Activated naive CD4-positive, alpha-beta T cell treated with anti-CD3 and anti-CD28 coated beads for 36 hours (primary cell): ENCODE measurements around the gene PSEN1. TPM values are rescaled to one million over a fixed set of nuclear protein-coding genes. Genes with fewer than 3 reads are reported as not detected.
"Not testable (repeated sequence)": the region's sequence is repeated elsewhere in the genome, so short reads cannot be mapped to it uniquely, and the experiment has no call there.

Source experiments
- CTCF ChIA-PET: fragments of 350-600 bp; sonication (Branson Sonifier 250); formaldehyde crosslinking; loops from one replicate; lab custom pipeline; 2021; ENCODE audit warnings: antibody characterized with exemption; lab: Charles Lee
- DNase-seq: peaks from one replicate; pipeline ENCODE4 v3.0.0-alpha.2; 2020
- H3K27ac Mint-ChIP-seq: one replicate; pipeline ENCODE4 v1.8.0; 2021; ENCODE audit warnings: mild to moderate bottlenecking, mixed read lengths
- H3K27me3 Mint-ChIP-seq: one replicate; pipeline ENCODE4 v1.8.0; 2021; ENCODE audit warnings: low read depth, mixed read lengths
- H3K36me3 Mint-ChIP-seq: one replicate; pipeline ENCODE4 v1.8.0; 2021; ENCODE audit warnings: low read depth, mixed read lengths
- H3K4me1 Mint-ChIP-seq: one replicate; pipeline ENCODE4 v1.8.0; 2021; ENCODE audit warnings: low read depth, mixed read lengths
- H3K4me3 Mint-ChIP-seq: one replicate; pipeline ENCODE4 v1.8.0; 2021; ENCODE audit warnings: mild to moderate bottlenecking, moderate library complexity, mixed read lengths
- H3K9me3 Mint-ChIP-seq: one replicate; pipeline ENCODE4 v1.8.0; 2021; ENCODE audit warnings: mixed read lengths
- intact Hi-C: fragments of 100-400 bp; cut with micrococcal nuclease; formaldehyde crosslinking; loops from one replicate; pipeline ENCODE4 v1.15.1; 2023
- total RNA-seq, 2 experiments: library from RNA; stranded (reverse); gene quantifications; one replicate each; pipeline ENCODE4 v1.2.3, GENCODE V29; 2021

PSEN1 gene
- total RNA-seq, 2 experiments from 2014 or later = 24.5 to 26.0 TPM

GRCh38 chr14:73194306-73194705 lies 58.0 kb downstream of the PSEN1 start:
- DNase-seq, intact Hi-C loops, H3K27ac Mint-ChIP-seq, H3K9me3 Mint-ChIP-seq, H3K27me3 Mint-ChIP-seq, H3K4me1 Mint-ChIP-seq, H3K4me3 Mint-ChIP-seq: not testable (repeated sequence)
- CTCF ChIA-PET = interaction anchor here (0.7 kb wide), 1 partner anchor 27 kb away, joined by 6 read pairs; no protein-coding TSS in a partner anchor
- peaks cover 24% of the 10 kb centered on the region for H3K36me3 Mint-ChIP-seq

- DNase-seq = no peak
- intact Hi-C loops = no loop called here
- H3K4me3 Mint-ChIP-seq = no peak overlapping the region
- no peak overlapping the region for H3K27ac Mint-ChIP-seq
- CTCF ChIA-PET = no interaction called here
- H3K4me1 Mint-ChIP-seq = no peaks in the 10 kb centered on the region
- H3K36me3 Mint-ChIP-seq = peaks cover 32% of the 10 kb centered on the region
- no peaks in the 10 kb centered on the region for H3K27me3 Mint-ChIP-seq
- H3K9me3 Mint-ChIP-seq = no peaks in the 10 kb centered on the region
Observed at GRCh38 chr14:73198253-73198652, 61.9 kb downstream of the PSEN1 start.

- Mint-ChIP-seq H3K36me3 (peaks cover 58% of the 10 kb centered on the region), H3K4me3 (no peak overlapping the region), H3K27ac (no peak overlapping the region), H3K27me3 (no peaks in the 10 kb centered on the region), H3K4me1 (no peaks in the 10 kb centered on the region), H3K9me3 (peaks cover 2% of the 10 kb centered on the region)
- intact Hi-C loops = no loop called here
- CTCF ChIA-PET = no interaction called here
- no peak for DNase-seq
Observed at GRCh38 chr14:73203527-73203926, 67.2 kb downstream of the PSEN1 start.

- H3K27me3 Mint-ChIP-seq = no peaks in the 10 kb centered on the region
- intact Hi-C loops = no loop called here
Observed at GRCh38 chr14:73207615-73208014, 71.3 kb downstream of the PSEN1 start.

GRCh38 chr14:73208390-73208789 lies 72.1 kb downstream of the PSEN1 start:
- H3K36me3 Mint-ChIP-seq = peaks cover 45% of the 10 kb centered on the region
- peak; percentile 12 for DNase-seq
- no peaks in the 10 kb centered on the region for H3K27me3 Mint-ChIP-seq
- no peak overlapping the region for H3K4me3 Mint-ChIP-seq
- no peaks in the 10 kb centered on the region for H3K4me1 Mint-ChIP-seq
- intact Hi-C loops = no loop called here
- peaks cover 2% of the 10 kb centered on the region for H3K9me3 Mint-ChIP-seq
- CTCF ChIA-PET = no interaction called here
- H3K27ac Mint-ChIP-seq = no peak overlapping the region

More at GRCh38 chr14:73207615-73208014, 71.3 kb downstream of the PSEN1 start:
- H3K36me3 Mint-ChIP-seq = peaks cover 49% of the 10 kb centered on the region
- no peak overlapping the region for H3K4me3 Mint-ChIP-seq
- H3K9me3 Mint-ChIP-seq = peaks cover 2% of the 10 kb centered on the region
- CTCF ChIA-PET = no interaction called here
- no peak overlapping the region for H3K27ac Mint-ChIP-seq
- no peaks in the 10 kb centered on the region for H3K4me1 Mint-ChIP-seq
- DNase-seq = no peak

DNA sequence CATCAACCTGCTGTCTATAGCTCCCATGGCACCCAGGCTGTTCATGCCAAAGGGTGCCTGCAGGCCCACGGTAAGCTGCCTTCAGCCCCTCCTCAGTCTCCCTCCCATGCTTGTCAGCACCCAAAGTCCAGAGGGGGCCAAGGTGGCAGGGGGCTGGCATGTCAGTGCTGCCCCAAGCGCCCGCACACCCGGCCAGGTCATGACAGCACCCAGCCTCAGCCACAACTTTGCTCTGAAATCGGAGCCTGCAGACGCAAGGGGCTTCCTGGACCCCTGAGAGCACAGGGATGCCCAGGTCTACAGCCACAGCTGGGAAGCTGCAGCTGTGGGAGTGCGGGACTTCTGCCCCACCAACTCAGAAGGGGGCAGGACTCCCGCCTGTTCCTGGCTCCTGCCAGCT lies 72.5 kb downstream of the PSEN1 start:
- no peaks in the 10 kb centered on the region for H3K27me3 Mint-ChIP-seq
- peaks cover 42% of the 10 kb centered on the region for H3K36me3 Mint-ChIP-seq
- H3K9me3 Mint-ChIP-seq = peaks cover 2% of the 10 kb centered on the region
- CTCF ChIA-PET = interaction anchor here (1.0 kb wide), 1 partner anchor 12 kb away, joined by 3 read pairs; no protein-coding TSS in a partner anchor
- no peak for DNase-seq
- no peak overlapping the region for H3K27ac Mint-ChIP-seq
- intact Hi-C loops = no loop called here
- no peak overlapping the region for H3K4me3 Mint-ChIP-seq
- no peaks in the 10 kb centered on the region for H3K4me1 Mint-ChIP-seq

DNA sequence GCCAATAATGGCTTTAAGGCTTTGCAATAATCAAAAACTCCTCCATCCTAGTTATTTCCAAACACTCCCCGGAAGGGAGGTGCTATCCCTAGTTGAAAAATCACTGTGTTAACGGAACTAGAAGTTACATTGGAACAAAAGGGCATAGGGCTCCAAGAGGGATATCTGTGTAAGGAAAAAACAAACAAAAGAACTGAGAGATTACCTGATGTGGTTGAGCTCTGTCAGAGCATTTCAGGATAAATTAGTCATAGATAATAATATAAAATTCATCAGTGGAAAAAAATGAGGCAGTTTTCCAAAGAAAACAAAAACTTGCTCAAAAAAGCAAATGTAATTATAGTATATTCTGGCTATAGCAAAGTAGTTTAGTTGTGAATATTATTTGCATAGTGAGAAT lies 73.6 kb downstream of the PSEN1 start:
- H3K4me1 Mint-ChIP-seq = no peaks in the 10 kb centered on the region
- peaks cover 40% of the 10 kb centered on the region for H3K36me3 Mint-ChIP-seq
- CTCF ChIA-PET = interaction anchor here (1.0 kb wide), 1 partner anchor 10 kb away, joined by 3 read pairs; no protein-coding TSS in a partner anchor
- H3K27me3 Mint-ChIP-seq = no peaks in the 10 kb centered on the region
- no peak for DNase-seq
- no peak overlapping the region for H3K27ac Mint-ChIP-seq
- intact Hi-C loops = no loop called here
- peaks cover 2% of the 10 kb centered on the region for H3K9me3 Mint-ChIP-seq
- H3K4me3 Mint-ChIP-seq = no peak overlapping the region

- Mint-ChIP-seq H3K4me3 (no peak overlapping the region), H3K27me3 (no peaks in the 10 kb centered on the region), H3K4me1 (no peaks in the 10 kb centered on the region), H3K27ac (no peak overlapping the region), H3K9me3 (peaks cover 2% of the 10 kb centered on the region), H3K36me3 (peaks cover 30% of the 10 kb centered on the region)
- no peak for DNase-seq
- intact Hi-C loops = no loop called here
- CTCF ChIA-PET = interaction anchor here (0.7 kb wide), 1 partner anchor 21 kb away, joined by 3 read pairs; no protein-coding TSS in a partner anchor
Observed at GRCh38 chr14:73211251-73212040, 75.1 kb downstream of the PSEN1 start.

DNA sequence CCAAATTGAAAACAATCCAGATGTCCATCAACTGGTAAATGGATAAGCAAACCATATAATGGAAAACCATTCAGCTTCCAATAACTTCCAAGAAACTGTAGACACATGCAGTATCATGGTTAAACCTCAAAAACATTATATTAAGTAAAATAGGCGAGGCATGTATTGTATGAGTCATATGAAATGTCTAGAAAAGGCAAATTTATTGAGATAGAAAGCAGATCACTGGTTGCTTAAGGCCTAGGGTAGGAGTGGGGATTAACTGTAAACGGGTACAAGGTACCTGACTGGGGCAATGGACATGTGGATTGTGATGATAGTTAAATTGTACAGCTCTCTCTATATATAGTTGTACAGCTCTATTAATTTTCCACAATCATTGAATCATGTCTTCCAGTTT lies 79.7 kb downstream of the PSEN1 start:
- CTCF ChIA-PET = interaction anchor here (0.8 kb wide), 1 partner anchor 256 kb away, joined by 4 read pairs; no protein-coding TSS in a partner anchor
- no peak overlapping the region for H3K27ac Mint-ChIP-seq
- H3K9me3 Mint-ChIP-seq = no peaks in the 10 kb centered on the region
- H3K4me1 Mint-ChIP-seq = no peaks in the 10 kb centered on the region
- intact Hi-C loops = no loop called here
- H3K4me3 Mint-ChIP-seq = no peak overlapping the region
- H3K36me3 Mint-ChIP-seq = peaks cover 16% of the 10 kb centered on the region
- DNase-seq = no peak
- no peaks in the 10 kb centered on the region for H3K27me3 Mint-ChIP-seq

DNA sequence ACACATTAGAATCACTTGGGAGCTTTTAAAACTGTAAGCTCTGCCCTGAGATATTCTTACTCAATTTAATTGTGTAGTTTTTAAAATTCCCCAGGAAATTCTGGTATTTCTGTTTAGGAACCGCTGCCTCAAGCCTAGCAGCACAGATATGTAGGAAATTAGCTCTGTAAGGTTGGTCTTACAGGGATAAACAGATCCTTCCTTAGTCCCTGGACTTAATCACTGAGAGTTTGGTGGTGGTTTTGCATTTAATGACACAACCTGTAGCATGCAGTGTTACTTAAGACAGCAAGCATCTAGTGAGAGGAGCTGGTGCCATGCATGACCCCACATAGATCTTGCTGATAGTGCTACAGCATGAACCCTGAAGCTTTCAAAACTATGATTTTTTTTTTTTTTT lies 81.1 kb downstream of the PSEN1 start:
- Mint-ChIP-seq H3K4me3 (no peak overlapping the region), H3K27me3 (no peaks in the 10 kb centered on the region), H3K4me1 (peaks cover 2% of the 10 kb centered on the region), H3K27ac (no peak overlapping the region), H3K9me3 (no peaks in the 10 kb centered on the region), H3K36me3 (peaks cover 18% of the 10 kb centered on the region)
- no peak for DNase-seq
- intact Hi-C loops = no loop called here
- CTCF ChIA-PET = no interaction called here

DNA sequence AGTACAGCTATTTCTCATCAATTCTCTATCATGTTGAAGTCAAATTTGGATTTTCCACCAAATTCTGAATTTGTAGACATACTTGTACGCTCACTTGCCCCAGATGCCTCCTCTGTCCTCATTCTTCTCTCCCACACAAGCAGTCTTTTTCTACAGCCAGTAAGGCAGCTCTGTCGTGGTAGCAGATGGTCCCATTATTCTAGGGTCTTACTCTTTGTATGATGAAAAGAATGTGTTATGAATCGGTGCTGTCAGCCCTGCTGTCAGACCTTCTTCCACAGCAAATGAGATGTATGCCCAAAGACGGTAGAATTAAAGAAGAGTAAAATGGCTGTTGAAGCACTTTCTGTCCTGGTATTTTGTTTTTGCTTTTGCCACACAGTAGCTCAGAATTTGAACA lies 83.8 kb downstream of the PSEN1 start:
- intact Hi-C loops = no loop called here
- Mint-ChIP-seq H3K27me3 (no peaks in the 10 kb centered on the region), H3K9me3 (no peaks in the 10 kb centered on the region), H3K4me3 (no peak overlapping the region), H3K4me1 (peaks cover 7% of the 10 kb centered on the region), H3K36me3 (peaks cover 20% of the 10 kb centered on the region), H3K27ac (no peak overlapping the region)
- CTCF ChIA-PET = interaction anchor here (0.6 to 1.2 kb wide), 5 partner anchors 11 to 1658 kb away, joined by 3 to 5 read pairs (median 3); no protein-coding TSS in a partner anchor
- DNase-seq = no peak

GRCh38 chr14:73220634-73221033 lies 84.3 kb downstream of the PSEN1 start:
- Mint-ChIP-seq H3K4me1 (peaks cover 7% of the 10 kb centered on the region), H3K9me3 (no peaks in the 10 kb centered on the region), H3K4me3 (no peak overlapping the region), H3K36me3 (peaks cover 23% of the 10 kb centered on the region), H3K27me3 (no peaks in the 10 kb centered on the region), H3K27ac (no peak overlapping the region)
- CTCF ChIA-PET = interaction anchor here (0.6 to 1.2 kb wide), 3 partner anchors 11 to 26 kb away, joined by 3 to 6 read pairs (median 3); no protein-coding TSS in a partner anchor
- intact Hi-C loops = no loop called here
- DNase-seq = no peak

- Mint-ChIP-seq H3K4me1 (peaks cover 7% of the 10 kb centered on the region), H3K27me3 (no peaks in the 10 kb centered on the region), H3K4me3 (no peak overlapping the region), H3K27ac (no peak overlapping the region), H3K36me3 (peaks cover 22% of the 10 kb centered on the region), H3K9me3 (no peaks in the 10 kb centered on the region)
- intact Hi-C loops = no loop called here
- no peak for DNase-seq
- CTCF ChIA-PET = interaction anchor here (0.6 kb wide), 1 partner anchor 111 kb away, joined by 4 read pairs; no protein-coding TSS in a partner anchor
Observed at GRCh38 chr14:73221945-73222344, 85.6 kb downstream of the PSEN1 start.
